Adrenal gland (tissue), 12 donors: ENCODE measurements around the gene PIAS3. TPM values are rescaled to one million over a fixed set of nuclear protein-coding genes. Genes with fewer than 3 reads are reported as not detected.

ENCODE experiments used
- DNase-seq, 7 donors: peaks; one replicate each; pipeline ENCODE4 v3.0.0-alpha.2; 2019 to 2020
- H3K27ac ChIP-seq, 5 donors: fragments of 200-600 bp; sonication (generic) in 4 of 5; 1 replicate in 3 of 5; 2 replicates in 2 of 5; pipeline versions ENCODE4 v1.5.1 to v1.8.0; 2016 to 2020; ENCODE audit warnings: mild to moderate bottlenecking in 1 of 5
- H3K27me3 ChIP-seq: fragments of 200-600 bp; 2 replicates; pipeline ENCODE4 v1.8.0; 2021
- H3K36me3 ChIP-seq, 2 donors: fragments of 200-600 bp; replicated peaks in 1 of 2; 1 replicate in 1 of 2; 2 replicates in 1 of 2; pipeline versions ENCODE4 v1.5.1 to v1.8.0; 2018 to 2022
- H3K4me1 ChIP-seq, 2 donors: fragments of 200-600 bp; replicated peaks in 1 of 2; 1 replicate in 1 of 2; 2 replicates in 1 of 2; pipeline versions ENCODE4 v1.5.1 to v1.8.0; 2018 to 2021
- H3K4me3 ChIP-seq, 4 donors: fragments of 200-600 bp; sonication (generic) in 3 of 4; one replicate each; pipeline ENCODE4 v1.5.1; 2016 to 2018
- H3K9me3 ChIP-seq, 3 donors: fragments of 200-600 bp; sonication (generic) in 1 of 3; replicated peaks in 1 of 3; 1 replicate in 2 of 3; 2 replicates in 1 of 3; pipeline versions ENCODE4 v1.5.1 to v1.8.0; 2016 to 2021
- CTCF ChIP-seq, 6 experiments: fragments of 450-650 bp in 4 of 6; fragments of 200-600 bp in 2 of 6; sonication (generic) in 1 of 6; IDR thresholded peaks; 1 replicate in 5 of 6; 2 replicates in 1 of 6; pipeline versions ENCODE4 v1.5.1 to v1.8.0; 2016 to 2021; ENCODE audit warnings: antibody characterized with exemption in 6 of 6, mild to moderate bottlenecking in 2 of 6, moderate library complexity in 1 of 6
- POLR2A ChIP-seq, 2 donors: fragments of 450-650 bp; IDR thresholded peaks; one replicate each; pipeline ENCODE4 v1.6.1; 2017; ENCODE audit warnings: antibody characterized with exemption in 2 of 2, mild to moderate bottlenecking in 2 of 2, moderate library complexity in 1 of 2
- WGBS, 4 donors: extraction: QIAGEN DNeasy Blood & Tissue Kit in 2 of 4; methylation state at CpG; one replicate each; pipeline versions ENCODE4 v1.1.5 to v1.1.7; 2013 to 2017; 5-methylcytosine and 5-hydroxymethylcytosine counted together
- intact Hi-C, 2 donors: fragments of 100-400 bp; cut with DNase I; formaldehyde crosslinking; loops; one replicate each; pipeline versions ENCODE4 v1.14.1 to v1.15.0; 2022 to 2023
- polyA plus RNA-seq, 3 donors: library from polyadenylated mRNA; stranded (reverse); fragments of 200-250 nt in 2 of 3; fragments of 350-450 nt in 1 of 3; fragmentation: Illumina TruSeq in 1 of 3; extraction: RNeasy Lipid Tissue Mini Kit (QIAGEN cat#74804) in 1 of 3; gene quantifications; one replicate each; pipeline ENCODE4 v1.2.3, GENCODE V29; 2013 to 2014
- total RNA-seq, 9 donors: library from RNA; depleted of rRNA in 4 of 9; stranded (reverse); fragments of >200 nt in 4 of 9; fragments of 120-200 nt in 1 of 9; fragmentation: NEBNext Ultra II Directional in 1 of 9; extraction: Animal tissue kit (Norgen Biotek cat#: 25700) in 1 of 9; gene quantifications; one replicate each; pipeline versions ENCODE4 v1.1.0 to v1.2.4, GENCODE V29; 2013 to 2023
- donor health status: healthy with polysubstance abuse.
- donor health status: Bipolar disorder and iron deficiency.
- donor health status: DM: yes; HTN: yes; CAD: no.
- donor health status: DM: no; HTN: no; CAD: no.
- donor health status: DM: no; HTN: no; CAD: no.
- donor health status: DM: yes; HTN: yes; CAD: no.

PIAS3 gene
- total and polyA plus RNA-seq, 12 donors: 7.5 to 40.5 (median 22.0) TPM

- no peak overlapping the region for H3K4me3 ChIP-seq
- no peaks in the 10 kb centered on the region for H3K36me3 ChIP-seq
- no peaks in the 10 kb centered on the region for H3K9me3 ChIP-seq
- H3K4me1 ChIP-seq: peaks cover 22 to 34% of the 10 kb centered on the region in 2 donors
- no peak overlapping the region for H3K27ac ChIP-seq
- no peaks in the 10 kb centered on the region for H3K27me3 ChIP-seq
- 51 to 73% (median 65%) methylated on average over 3 of the region's 3 CpGs for WGBS, 4 donors
- no peak for TF ChIP-seq CTCF (IDR thresholded peaks at IDR 0.05)
- no peak for TF ChIP-seq POLR2A (IDR thresholded peaks at IDR 0.05)
- DNase-seq: peak in 4 of 7 donors; percentile 37 to 70 (median 58)
- intact Hi-C loops: no loop called here
Measured at GRCh38 chr1:145889722-145890121, 30.8 kb upstream of the PIAS3 start.

GRCh38 chr1:145887631-145888030 is 28.8 kb upstream of the PIAS3 start:
- peaks cover 17 to 28% of the 10 kb centered on the region in 2 donors for H3K4me1 ChIP-seq
- no peak overlapping the region for H3K4me3 ChIP-seq
- intact Hi-C loops: no loop called here
- H3K36me3 ChIP-seq: no peaks in the 10 kb centered on the region
- no peak for DNase-seq
- no peak overlapping the region for H3K27ac ChIP-seq
- WGBS, 4 donors: 79 to 87% (median 80%) methylated on average over 5 of the region's 5 CpGs
- no peaks in the 10 kb centered on the region for H3K9me3 ChIP-seq
- H3K27me3 ChIP-seq: no peaks in the 10 kb centered on the region
- TF ChIP-seq CTCF (IDR thresholded peaks at IDR 0.05) (no peak), POLR2A (IDR thresholded peaks at IDR 0.05) (no peak)

- WGBS, 4 donors: 58 to 65% (median 61%) methylated on average over 8 of the region's 8 CpGs
Measured at GRCh38 chr1:145886816-145887215, 27.9 kb upstream of the PIAS3 start.

GRCh38 chr1:145886390-145886789 is 27.5 kb upstream of the PIAS3 start:
- no peaks in the 10 kb centered on the region for H3K36me3 ChIP-seq
- DNase-seq: no peak
- TF ChIP-seq POLR2A (IDR thresholded peaks at IDR 0.05) (no peak), CTCF (IDR thresholded peaks at IDR 0.05) (no peak)
- no peaks in the 10 kb centered on the region for H3K27me3 ChIP-seq
- peak overlapping the region in 2 of 4 donors; percentile 53 to 63 for H3K4me3 ChIP-seq
- intact Hi-C loops: no loop called here
- H3K4me1 ChIP-seq: peaks cover 8 to 15% of the 10 kb centered on the region in 2 donors
- no peak overlapping the region for H3K27ac ChIP-seq
- no peaks in the 10 kb centered on the region for H3K9me3 ChIP-seq
- WGBS, 4 donors: 44 to 48% (median 46%) methylated on average over 11 of the region's 11 CpGs

More at GRCh38 chr1:145886816-145887215, 27.9 kb upstream of the PIAS3 start:
- intact Hi-C loops: no loop called here
- TF ChIP-seq CTCF (IDR thresholded peaks at IDR 0.05) (no peak), POLR2A (IDR thresholded peaks at IDR 0.05) (no peak)
- Histone ChIP-seq H3K9me3 (no peaks in the 10 kb centered on the region), H3K4me3 (no peak overlapping the region), H3K36me3 (no peaks in the 10 kb centered on the region), H3K27ac (no peak overlapping the region), H3K27me3 (no peaks in the 10 kb centered on the region), H3K4me1 (peaks cover 12 to 19% of the 10 kb centered on the region in 2 donors)
- no peak for DNase-seq
